Measurements from ENCODE around the gene PREX1. TPM values are rescaled to one million over a fixed set of nuclear protein-coding genes. Genes with fewer than 3 reads are reported as not detected.

The PREX1 gene
- total RNA-seq, 1 experiment from 2014 or later = not detected

- CTCF ChIA-PET = interaction anchor here (1.2 kb wide), 1 partner anchor 59 kb away, joined by 3 read pairs; no protein-coding TSS in a partner anchor
- no peaks in the 10 kb centered on the region for H3K4me1 Mint-ChIP-seq (ENCODE audit: insufficient read depth, unreplicated experiment)
- BruUV-seq (replicated peaks) = no TSS peak
- no peaks in the 10 kb centered on the region for H3K9me3 Mint-ChIP-seq (ENCODE audit: unreplicated experiment)
- no peak overlapping the region for H3K4me3 Mint-ChIP-seq (ENCODE audit: unreplicated experiment)
- no peak for DNase-seq (ENCODE audit: unreplicated experiment)
- intact Hi-C loops (cut with micrococcal nuclease) = no loop called here
- TF ChIP-seq, protein P1, sequence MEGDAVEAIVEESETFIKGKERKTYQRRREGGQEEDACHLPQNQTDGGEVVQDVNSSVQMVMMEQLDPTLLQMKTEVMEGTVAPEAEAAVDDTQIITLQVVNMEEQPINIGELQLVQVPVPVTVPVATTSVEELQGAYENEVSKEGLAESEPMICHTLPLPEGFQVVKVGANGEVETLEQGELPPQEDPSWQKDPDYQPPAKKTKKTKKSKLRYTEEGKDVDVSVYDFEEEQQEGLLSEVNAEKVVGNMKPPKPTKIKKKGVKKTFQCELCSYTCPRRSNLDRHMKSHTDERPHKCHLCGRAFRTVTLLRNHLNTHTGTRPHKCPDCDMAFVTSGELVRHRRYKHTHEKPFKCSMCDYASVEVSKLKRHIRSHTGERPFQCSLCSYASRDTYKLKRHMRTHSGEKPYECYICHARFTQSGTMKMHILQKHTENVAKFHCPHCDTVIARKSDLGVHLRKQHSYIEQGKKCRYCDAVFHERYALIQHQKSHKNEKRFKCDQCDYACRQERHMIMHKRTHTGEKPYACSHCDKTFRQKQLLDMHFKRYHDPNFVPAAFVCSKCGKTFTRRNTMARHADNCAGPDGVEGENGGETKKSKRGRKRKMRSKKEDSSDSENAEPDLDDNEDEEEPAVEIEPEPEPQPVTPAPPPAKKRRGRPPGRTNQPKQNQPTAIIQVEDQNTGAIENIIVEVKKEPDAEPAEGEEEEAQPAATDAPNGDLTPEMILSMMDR (IDR thresholded peaks at IDR 0.05; ENCODE audit: unreplicated experiment) = no peak
- no peaks in the 10 kb centered on the region for H3K36me3 Mint-ChIP-seq (ENCODE audit: insufficient read depth, unreplicated experiment)
- no peak overlapping the region for H3K27ac Mint-ChIP-seq (ENCODE audit: low read depth, unreplicated experiment)
- POLR2A ChIA-PET = interaction anchor here (0.7 kb wide), 1 partner anchor 1101 kb away, joined by 3 read pairs; no protein-coding TSS in a partner anchor
- H3K27me3 Mint-ChIP-seq (ENCODE audit: insufficient read depth, unreplicated experiment) = peaks cover 47% of the 10 kb centered on the region
These were observed 111.3 kb downstream of the PREX1 start for GRCh38 chr20:48716541-48716940.

DNA sequence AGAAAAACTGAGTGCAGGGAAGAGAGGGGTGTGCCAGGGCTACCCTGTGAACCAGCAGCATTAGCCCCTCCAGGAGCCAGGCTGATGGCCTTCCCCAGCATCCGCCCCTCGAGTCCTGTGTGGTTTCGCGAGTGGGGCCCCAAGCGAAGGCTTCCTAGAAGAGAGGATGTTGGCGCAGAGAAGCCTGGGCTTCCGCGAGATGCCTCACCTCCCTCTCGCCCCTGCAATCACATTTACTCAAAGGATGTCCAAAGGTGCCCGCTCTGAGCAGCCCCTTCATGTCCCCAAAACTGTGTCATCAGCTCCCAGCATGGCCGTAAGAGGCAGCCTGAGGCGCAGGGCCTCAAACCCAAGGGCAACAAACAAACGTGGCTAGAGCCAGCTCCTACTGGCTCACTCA is 111.7 kb downstream of the PREX1 start:
- TF ChIP-seq, protein P1 (IDR thresholded peaks at IDR 0.05; ENCODE audit: unreplicated experiment) = no peak
- DNase-seq (ENCODE audit: unreplicated experiment) = no peak
- Mint-ChIP-seq H3K4me1 (ENCODE audit: insufficient read depth, unreplicated experiment) (no peaks in the 10 kb centered on the region), H3K9me3 (ENCODE audit: unreplicated experiment) (no peaks in the 10 kb centered on the region), H3K27ac (ENCODE audit: low read depth, unreplicated experiment) (no peak overlapping the region), H3K27me3 (ENCODE audit: insufficient read depth, unreplicated experiment) (peaks cover 42% of the 10 kb centered on the region), H3K36me3 (ENCODE audit: insufficient read depth, unreplicated experiment) (no peaks in the 10 kb centered on the region), H3K4me3 (ENCODE audit: unreplicated experiment) (no peak overlapping the region)
- no TSS peak for BruUV-seq (replicated peaks)
- intact Hi-C loops (cut with micrococcal nuclease) = no loop called here
- ChIA-PET CTCF (no interaction called here), POLR2A (no interaction called here)

DNA sequence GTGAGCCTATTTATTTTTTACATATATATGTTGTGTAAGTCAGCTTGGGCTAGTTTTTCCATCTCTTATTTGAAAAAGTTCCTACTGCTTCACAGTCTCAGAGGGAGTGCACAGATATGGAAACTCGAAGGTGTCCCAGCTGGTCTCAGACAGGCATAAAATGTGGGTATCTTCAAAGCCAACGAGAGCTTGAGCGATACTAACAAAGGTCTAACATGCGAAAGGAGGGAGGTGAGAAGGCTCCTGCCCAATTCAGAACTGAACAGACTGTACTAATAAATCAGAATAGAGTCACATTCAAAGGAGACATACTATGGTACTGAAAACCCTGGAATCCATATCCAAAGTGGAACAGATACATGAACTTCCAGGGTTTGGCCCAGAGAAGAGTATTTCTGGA is 113.0 kb downstream of the PREX1 start:
- TF ChIP-seq, protein P1 (IDR thresholded peaks at IDR 0.05; ENCODE audit: unreplicated experiment) = no peak
- Mint-ChIP-seq H3K9me3 (ENCODE audit: unreplicated experiment) (no peaks in the 10 kb centered on the region), H3K36me3 (ENCODE audit: insufficient read depth, unreplicated experiment) (no peaks in the 10 kb centered on the region), H3K4me1 (ENCODE audit: insufficient read depth, unreplicated experiment) (no peaks in the 10 kb centered on the region), H3K4me3 (ENCODE audit: unreplicated experiment) (no peak overlapping the region), H3K27ac (ENCODE audit: low read depth, unreplicated experiment) (no peak overlapping the region), H3K27me3 (ENCODE audit: insufficient read depth, unreplicated experiment) (peaks cover 29% of the 10 kb centered on the region)
- ChIA-PET POLR2A (no interaction called here), CTCF (interaction anchor here (0.7 to 2.5 kb wide), 2 partner anchors 11 to 57 kb away, joined by 4 to 5 read pairs; no protein-coding TSS in a partner anchor)
- intact Hi-C loops (cut with micrococcal nuclease) = no loop called here
- BruUV-seq (replicated peaks) = no TSS peak
- DNase-seq (ENCODE audit: unreplicated experiment) = no peak

GRCh38 chr20:48711696-48712464 is 115.9 kb downstream of the PREX1 start:
- no peak overlapping the region for H3K4me3 Mint-ChIP-seq (ENCODE audit: unreplicated experiment)
- H3K9me3 Mint-ChIP-seq (ENCODE audit: unreplicated experiment) = no peaks in the 10 kb centered on the region
- DNase-seq (ENCODE audit: unreplicated experiment) = no peak
- POLR2A ChIA-PET = no interaction called here
- no peak overlapping the region for H3K27ac Mint-ChIP-seq (ENCODE audit: low read depth, unreplicated experiment)
- intact Hi-C loops (cut with micrococcal nuclease) = no loop called here
- peaks cover 1% of the 10 kb centered on the region for H3K27me3 Mint-ChIP-seq (ENCODE audit: insufficient read depth, unreplicated experiment)
- BruUV-seq (replicated peaks) = no TSS peak
- TF ChIP-seq, protein P1 (IDR thresholded peaks at IDR 0.05; ENCODE audit: unreplicated experiment) = no peak
- H3K36me3 Mint-ChIP-seq (ENCODE audit: insufficient read depth, unreplicated experiment) = no peaks in the 10 kb centered on the region
- CTCF ChIA-PET = interaction anchor here (0.6 to 0.8 kb wide), 3 partner anchors 10 to 371 kb away, joined by 3 read pairs; no protein-coding TSS in a partner anchor
- no peaks in the 10 kb centered on the region for H3K4me1 Mint-ChIP-seq (ENCODE audit: insufficient read depth, unreplicated experiment)
